Lower lobe of right lung (tissue), 2 donors: Measurements from ENCODE around the gene APLP2. TPM values are rescaled to one million over a fixed set of nuclear protein-coding genes. Genes with fewer than 3 reads are reported as not detected.

ENCODE experiments used
- ATAC-seq, 2 donors: fragments of 200-7000 bp; cut with Tn5 transposase; one replicate each; pipeline ENCODE4 v1.9.1; 2020 to 2022; ENCODE audit warnings: mild to moderate bottlenecking in 2 of 2, moderate library complexity in 2 of 2
- DNase-seq: peaks from one replicate; pipeline ENCODE4 v3.0.0-alpha.2; 2020
- H3K27ac ChIP-seq: fragments of 200-600 bp; one replicate; pipeline ENCODE4 v1.8.0; 2022
- H3K27me3 ChIP-seq: fragments of 200-600 bp; one replicate; pipeline ENCODE4 v1.8.0; 2022; ENCODE audit warnings: low read depth
- H3K36me3 ChIP-seq: fragments of 200-600 bp; one replicate; pipeline ENCODE4 v1.8.0; 2022; ENCODE audit warnings: mild to moderate bottlenecking
- H3K4me1 ChIP-seq: fragments of 200-600 bp; one replicate; pipeline ENCODE4 v1.8.0; 2022
- H3K4me3 ChIP-seq: fragments of 200-600 bp; one replicate; pipeline ENCODE4 v1.8.0; 2022; ENCODE audit warnings: mild to moderate bottlenecking
- H3K9me3 ChIP-seq: fragments of 200-600 bp; one replicate; pipeline ENCODE4 v1.8.0; 2022
- intact Hi-C: fragments of 100-400 bp; cut with DNase I; formaldehyde crosslinking; loops from one replicate; pipeline ENCODE4 v1.11.0; 2022
- total RNA-seq: library from RNA; stranded (reverse); fragmentation: NEBNext Ultra II Directional; extraction: Animal tissue kit (Norgen Biotek cat#: 25700); gene quantifications from one replicate; pipeline ENCODE4 v1.2.1, GENCODE V29; 2021
- TF ChIP-seq, protein P1 (sequence below): fragments of 200-600 bp; IDR thresholded peaks from one replicate; pipeline ENCODE4 v1.8.0; 2022; ENCODE audit warnings: antibody characterized with exemption, mild to moderate bottlenecking
- donor health status: DM: no; HTN: yes; CAD: no; lungs with severe emphysema.

Gene APLP2
- total RNA-seq, 1 donor from 2014 or later: 582 TPM

DNA sequence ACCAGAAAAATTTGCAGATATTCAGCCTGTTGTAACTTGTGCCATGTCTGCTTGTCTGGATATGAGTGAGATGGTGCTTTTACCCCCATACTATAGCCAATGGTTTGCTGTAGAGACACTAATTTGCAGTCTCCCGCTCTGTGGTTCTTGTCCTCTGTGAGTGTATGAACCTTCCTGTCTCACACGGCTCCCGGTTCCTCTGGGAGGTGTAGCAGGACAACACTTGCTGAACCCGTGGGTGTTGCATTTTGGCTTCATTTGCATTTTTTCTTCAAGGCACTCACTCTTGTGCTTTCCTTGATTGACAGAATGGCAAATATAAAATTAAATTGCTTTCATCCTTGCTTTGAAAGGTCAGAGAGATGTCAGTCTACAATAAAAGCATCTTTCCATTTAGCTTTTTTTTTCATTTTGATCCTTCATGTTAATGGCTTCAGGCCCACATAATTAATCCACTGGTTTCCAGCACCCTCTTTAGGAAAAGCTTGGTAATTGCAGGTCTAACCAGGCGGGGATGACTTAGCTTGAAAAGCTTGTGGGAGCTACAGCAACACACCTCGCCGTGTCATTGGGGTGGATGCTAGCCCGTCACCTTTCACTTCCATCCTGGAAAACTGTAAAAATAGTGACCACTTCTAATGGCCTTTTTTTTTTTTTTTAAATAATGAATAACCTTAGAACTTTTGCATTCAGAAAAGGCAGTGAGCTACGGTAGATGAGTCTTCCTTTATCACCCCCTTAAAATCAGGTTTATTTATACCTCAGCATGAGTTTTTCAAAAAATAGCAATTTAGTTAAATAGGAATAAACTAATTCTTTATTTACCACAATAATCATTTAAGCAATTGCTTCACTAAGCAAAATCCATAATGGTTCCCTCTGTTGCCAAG is 62.5 kb downstream of the APLP2 start:
- intact Hi-C loops: no loop called here
- TF ChIP-seq, protein P1, sequence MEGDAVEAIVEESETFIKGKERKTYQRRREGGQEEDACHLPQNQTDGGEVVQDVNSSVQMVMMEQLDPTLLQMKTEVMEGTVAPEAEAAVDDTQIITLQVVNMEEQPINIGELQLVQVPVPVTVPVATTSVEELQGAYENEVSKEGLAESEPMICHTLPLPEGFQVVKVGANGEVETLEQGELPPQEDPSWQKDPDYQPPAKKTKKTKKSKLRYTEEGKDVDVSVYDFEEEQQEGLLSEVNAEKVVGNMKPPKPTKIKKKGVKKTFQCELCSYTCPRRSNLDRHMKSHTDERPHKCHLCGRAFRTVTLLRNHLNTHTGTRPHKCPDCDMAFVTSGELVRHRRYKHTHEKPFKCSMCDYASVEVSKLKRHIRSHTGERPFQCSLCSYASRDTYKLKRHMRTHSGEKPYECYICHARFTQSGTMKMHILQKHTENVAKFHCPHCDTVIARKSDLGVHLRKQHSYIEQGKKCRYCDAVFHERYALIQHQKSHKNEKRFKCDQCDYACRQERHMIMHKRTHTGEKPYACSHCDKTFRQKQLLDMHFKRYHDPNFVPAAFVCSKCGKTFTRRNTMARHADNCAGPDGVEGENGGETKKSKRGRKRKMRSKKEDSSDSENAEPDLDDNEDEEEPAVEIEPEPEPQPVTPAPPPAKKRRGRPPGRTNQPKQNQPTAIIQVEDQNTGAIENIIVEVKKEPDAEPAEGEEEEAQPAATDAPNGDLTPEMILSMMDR: peak; percentile 91
- no peak for DNase-seq
- H3K27me3 ChIP-seq: no peaks in the 10 kb centered on the region
- H3K4me1 ChIP-seq: peaks cover 1% of the 10 kb centered on the region
- no peaks in the 10 kb centered on the region for H3K9me3 ChIP-seq
- H3K27ac ChIP-seq: no peak overlapping the region
- no peak overlapping the region for H3K4me3 ChIP-seq
- H3K36me3 ChIP-seq: peaks cover 96% of the 10 kb centered on the region
- peak; percentile 83 to 84 for ATAC-seq

DNA sequence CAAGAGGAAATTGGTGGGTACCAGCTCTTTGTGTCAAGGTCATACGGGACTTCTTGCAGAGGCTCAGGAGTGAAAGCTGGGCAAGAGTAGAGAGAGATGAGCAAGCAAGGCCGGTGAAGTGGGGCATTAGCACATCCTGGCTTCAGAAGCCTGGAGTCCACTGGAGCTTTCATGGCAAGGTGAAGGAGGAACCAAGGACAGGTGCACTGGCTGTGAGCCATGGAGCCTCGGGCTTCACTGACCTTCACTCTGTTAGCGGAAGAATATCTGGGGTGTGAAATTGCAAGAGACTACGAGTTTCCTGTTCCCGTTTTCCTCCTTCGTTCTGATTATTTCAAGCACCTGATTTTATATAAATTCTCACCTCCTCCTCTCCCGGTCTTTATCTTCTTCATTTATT is 64.0 kb downstream of the APLP2 start:
- TF ChIP-seq, protein P1: no peak
- no peaks in the 10 kb centered on the region for H3K4me1 ChIP-seq
- no peaks in the 10 kb centered on the region for H3K9me3 ChIP-seq
- intact Hi-C loops: no loop called here
- no peaks in the 10 kb centered on the region for H3K27me3 ChIP-seq
- ATAC-seq (no peak), DNase-seq (no peak)
- H3K4me3 ChIP-seq: no peak overlapping the region
- no peak overlapping the region for H3K27ac ChIP-seq
- H3K36me3 ChIP-seq: peaks cover 96% of the 10 kb centered on the region

DNA sequence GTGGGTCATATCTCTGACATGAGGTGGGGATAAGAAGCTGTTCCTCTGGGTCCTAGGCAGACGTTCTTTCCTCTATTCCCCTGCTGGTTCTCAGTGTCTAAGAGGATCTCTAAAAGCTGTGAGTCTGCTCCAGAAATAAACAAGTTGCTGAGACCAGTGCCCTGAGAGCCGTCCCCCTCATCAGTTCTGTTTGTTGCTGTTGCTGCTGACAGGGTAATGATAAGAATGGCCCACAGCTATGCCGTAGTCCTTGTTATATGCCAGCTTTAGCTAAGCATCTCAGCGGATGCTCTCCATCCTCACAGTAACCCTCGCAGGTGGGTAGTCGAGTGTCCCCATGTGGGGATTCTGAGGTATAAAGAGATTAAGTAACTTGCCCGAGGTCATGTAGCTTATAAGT is 66.4 kb downstream of the APLP2 start:
- Histone ChIP-seq H3K4me1 (no peaks in the 10 kb centered on the region), H3K36me3 (peaks cover 96% of the 10 kb centered on the region), H3K27me3 (no peaks in the 10 kb centered on the region), H3K27ac (no peak overlapping the region), H3K4me3 (no peak overlapping the region), H3K9me3 (no peaks in the 10 kb centered on the region)
- TF ChIP-seq, protein P1: no peak
- no peak for ATAC-seq
- intact Hi-C loops: no loop called here
- DNase-seq: no peak

DNA sequence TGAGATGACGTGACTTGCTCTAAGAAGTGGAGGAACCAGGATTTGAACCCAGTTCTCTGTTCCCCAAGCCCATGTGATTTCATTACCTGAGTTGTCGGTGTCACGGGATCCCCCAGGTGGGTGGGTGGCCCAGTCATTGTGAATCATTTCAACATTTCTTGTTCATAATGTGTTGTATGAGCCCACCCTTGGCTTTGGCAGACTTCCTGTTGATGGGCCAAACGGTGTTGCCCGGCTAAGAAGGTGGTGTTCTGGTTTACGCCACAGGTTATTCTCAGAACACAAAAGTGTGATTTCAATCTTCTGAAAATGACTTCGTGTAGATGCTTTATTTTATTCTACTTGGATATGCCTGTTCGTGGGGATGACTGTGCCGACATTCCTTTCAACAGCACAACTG is 68.3 kb downstream of the APLP2 start:
- TF ChIP-seq, protein P1: no peak
- H3K4me3 ChIP-seq: no peak overlapping the region
- intact Hi-C loops: no loop called here
- no peak for ATAC-seq
- no peak for DNase-seq
- peaks cover 98% of the 10 kb centered on the region for H3K36me3 ChIP-seq
- H3K27me3 ChIP-seq: no peaks in the 10 kb centered on the region
- H3K4me1 ChIP-seq: peaks cover 11% of the 10 kb centered on the region
- H3K27ac ChIP-seq: no peak overlapping the region
- H3K9me3 ChIP-seq: no peaks in the 10 kb centered on the region

DNA sequence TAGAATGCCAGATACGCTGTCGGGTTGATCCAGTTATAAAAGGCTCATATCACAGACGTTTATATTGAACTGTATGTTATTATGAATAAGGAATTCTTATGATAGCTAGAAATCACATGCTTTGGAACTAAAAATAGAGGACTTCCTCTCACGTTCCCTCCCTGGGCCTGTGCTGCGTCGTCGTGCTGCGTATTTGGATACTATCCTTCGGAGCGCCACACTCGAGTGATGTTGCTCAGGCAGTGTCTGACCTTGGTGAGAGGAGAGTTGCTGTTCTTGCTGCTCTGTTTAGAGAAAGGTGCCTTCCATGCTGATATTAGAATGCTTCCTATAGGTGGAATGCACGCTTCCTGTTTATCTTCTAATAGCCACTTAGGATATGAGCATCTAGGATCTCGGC is 69.7 kb downstream of the APLP2 start:
- intact Hi-C loops: no loop called here

More for the DNA sequence above, 69.7 kb downstream of the APLP2 start:
- DNase-seq (no peak), ATAC-seq (no peak)
- H3K9me3 ChIP-seq: no peaks in the 10 kb centered on the region
- no peak overlapping the region for H3K4me3 ChIP-seq
- H3K27ac ChIP-seq: no peak overlapping the region
- H3K36me3 ChIP-seq: peaks cover 98% of the 10 kb centered on the region
- TF ChIP-seq, protein P1: no peak
- no peaks in the 10 kb centered on the region for H3K27me3 ChIP-seq
- peaks cover 11% of the 10 kb centered on the region for H3K4me1 ChIP-seq
